PC-3 (cell line): ENCODE results near the gene ZNF76. TPM values are rescaled to one million over a fixed set of nuclear protein-coding genes. Genes with fewer than 3 reads are reported as not detected.
A peak's percentile ranks its signal among the peaks of the same experiment; 100 is the strongest.

Experiments
- ATAC-seq: fragments of 200-7000 bp; cut with Tn5 transposase; 2 replicates; pipeline ENCODE4 v1.9.1; 2020; ENCODE audit warnings: mild to moderate bottlenecking, moderate library complexity
- BruUV-seq: library from RNA; stranded (reverse); fragments of 400-500 nt; replicated peaks from 2 replicates; lab custom pipeline; 2021; lab: Mats Ljungman, UMichigan
- CTCF ChIA-PET: fragments of 300-600 bp; sonication (Branson Sonifier 250); formaldehyde crosslinking; loops from one replicate; lab custom pipeline; 2022; ENCODE audit warnings: antibody characterized with exemption; lab: Charles Lee
- POLR2A ChIA-PET: fragments of 300-600 bp; sonication (Branson Sonifier 250); formaldehyde crosslinking; loops from one replicate; lab custom pipeline; 2022; ENCODE audit warnings: antibody characterized with exemption; ENCODE audit not compliant: unreplicated experiment; lab: Charles Lee
- DNase-seq: peaks from one replicate; pipeline ENCODE4 v3.0.0-alpha.2; 2015
- H2AFZ ChIP-seq: fragments of 300-600 bp; sonication (generic); 2 replicates; pipeline ENCODE4 v1.6.0; 2016; ENCODE audit warnings: antibody characterized with exemption, low read length
- H3F3A ChIP-seq: fragments of 300-600 bp; sonication (generic); one replicate; pipeline ENCODE4 v1.6.0; 2017; ENCODE audit warnings: antibody characterized with exemption, low read length, control low read depth, mild to moderate bottlenecking; ENCODE audit not compliant: unreplicated experiment
- H3K27ac ChIP-seq: fragments of 300-600 bp; sonication (generic); 2 replicates; pipeline ENCODE4 v1.5.1; 2016; ENCODE audit warnings: mild to moderate bottlenecking, low read length
- H3K27me3 ChIP-seq: fragments of 300-600 bp; sonication (generic); 2 replicates; pipeline ENCODE4 v1.6.1; 2016; ENCODE audit warnings: low read length, mixed read lengths
- H3K36me3 ChIP-seq: fragments of 300-600 bp; sonication (generic); 2 replicates; pipeline ENCODE4 v1.6.1; 2016; ENCODE audit warnings: low read depth, mixed run types, low read length, mixed read lengths
- H3K4me1 ChIP-seq: fragments of 300-600 bp; sonication (generic); 2 replicates; pipeline ENCODE4 v1.5.1; 2016; ENCODE audit warnings: low read length; ENCODE audit not compliant: insufficient read depth
- H3K4me2 ChIP-seq: fragments of 300-600 bp; sonication (generic); 2 replicates; pipeline ENCODE4 v1.6.0; 2016; ENCODE audit warnings: low read length
- H3K4me3 ChIP-seq: fragments of 300-600 bp; sonication (generic); 2 replicates; pipeline ENCODE4 v1.5.1; 2016; ENCODE audit warnings: mild to moderate bottlenecking, low read length, mixed read lengths
- H3K79me2 ChIP-seq: fragments of 300-600 bp; sonication (generic); 2 replicates; pipeline ENCODE4 v1.6.1; 2017; ENCODE audit warnings: low read length, mixed read lengths
- H3K9ac ChIP-seq: fragments of 300-600 bp; sonication (generic); 2 replicates; pipeline ENCODE4 v1.6.0; 2016; ENCODE audit warnings: mild to moderate bottlenecking, low read length
- H3K9me2 ChIP-seq: fragments of 300-600 bp; sonication (generic); replicated peaks from 2 replicates; pipeline ENCODE4 v1.6.1; 2016; ENCODE audit warnings: mixed run types, low read length, mixed read lengths
- H3K9me3 ChIP-seq: fragments of 300-600 bp; sonication (generic); 2 replicates; pipeline ENCODE4 v1.6.1; 2016; ENCODE audit warnings: low read length, mixed read lengths
- H4K20me1 ChIP-seq: fragments of 300-600 bp; sonication (generic); 2 replicates; pipeline ENCODE4 v1.6.1; 2016; ENCODE audit warnings: low read length, mixed read lengths
- EZH2 ChIP-seq: fragments of 300-600 bp; sonication (generic); IDR thresholded peaks from one replicate; pipeline ENCODE4 v1.6.1; 2017; ENCODE audit warnings: antibody characterized with exemption, mild to moderate bottlenecking, low read length; ENCODE audit not compliant: unreplicated experiment
- EZH2phosphoT487 ChIP-seq: fragments of 300-600 bp; sonication (generic); IDR thresholded peaks from 2 replicates; pipeline ENCODE4 v1.6.1; 2018; ENCODE audit warnings: mild to moderate bottlenecking, antibody characterized with exemption, low read length, borderline replicate concordance
- intact Hi-C: fragments of 100-400 bp; cut with micrococcal nuclease; formaldehyde crosslinking; loops from 2 replicates; pipeline ENCODE4 v1.9.0; 2023
- total RNA-seq: library from RNA; depleted of rRNA; stranded (reverse); fragments of >200 nt; gene quantifications from 2 replicates; pipeline ENCODE4 v1.2.3, GENCODE V29; 2014
- TF ChIP-seq, protein P1 (sequence below): fragments of 300-600 bp; sonication (generic); conservative IDR thresholded peaks from 2 replicates; pipeline ENCODE4 v1.5.1; 2017; ENCODE audit warnings: antibody characterized with exemption, low read depth, mild to moderate bottlenecking, low read length

ZNF76 gene
- total RNA-seq, 1 experiment from 2014 or later: 20.8 TPM

- H3K4me3 ChIP-seq: peak overlapping the region; percentile 70
These were observed 58.1 kb downstream of the ZNF76 start for GRCh38 chr6:35317483-35318195.

DNA sequence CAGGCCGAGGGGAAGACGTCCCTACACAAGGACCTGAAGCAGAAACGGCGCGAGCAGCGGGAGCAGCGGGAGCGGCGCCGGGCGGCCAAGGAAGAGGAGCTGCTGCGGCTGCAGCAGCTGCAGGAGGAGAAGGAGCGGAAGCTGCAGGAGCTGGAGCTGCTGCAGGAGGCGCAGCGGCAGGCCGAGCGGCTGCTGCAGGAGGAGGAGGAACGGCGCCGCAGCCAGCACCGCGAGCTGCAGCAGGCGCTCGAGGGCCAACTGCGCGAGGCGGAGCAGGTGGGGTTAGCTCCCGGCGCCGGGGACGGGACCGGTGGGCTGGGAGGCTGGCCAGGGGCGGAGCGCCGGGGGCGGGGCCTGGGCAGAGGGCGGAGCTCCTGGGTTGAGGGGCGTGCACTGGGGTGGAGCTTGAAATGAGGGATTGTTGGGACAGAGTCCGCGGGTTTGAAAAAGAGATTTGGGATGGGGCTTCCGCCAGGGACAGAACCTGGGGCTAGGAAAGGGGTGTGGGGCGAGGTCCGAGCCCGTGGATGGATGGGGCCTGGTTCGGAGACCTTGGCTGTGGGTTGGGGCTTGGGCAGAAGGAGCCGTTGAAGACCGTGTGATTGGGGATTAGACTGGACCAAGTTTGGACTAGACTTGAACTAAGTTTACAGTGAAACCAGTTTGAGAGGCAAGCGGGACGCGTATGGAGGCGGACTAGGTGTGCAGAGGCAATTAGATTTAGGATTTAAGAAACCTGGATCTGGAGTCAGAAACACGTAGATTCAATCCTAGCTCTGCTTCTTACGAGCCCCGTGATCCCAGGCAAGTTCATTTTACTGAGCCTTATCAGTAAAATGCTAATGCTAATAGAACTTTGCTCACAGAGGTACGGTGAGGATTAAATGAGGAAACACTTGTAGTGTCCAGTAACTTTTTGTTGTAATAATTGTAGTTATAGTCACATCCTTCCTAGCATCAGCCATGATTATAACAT, 58.9 kb downstream of the ZNF76 start:
- Histone ChIP-seq H2AFZ (peak overlapping the region; percentile 85), H3K27ac (no peak overlapping the region), H3K4me2 (peak overlapping the region; percentile 88), H3K4me1 (peaks cover 9% of the 10 kb centered on the region), H3K27me3 (no peaks in the 10 kb centered on the region), H4K20me1 (no peaks in the 10 kb centered on the region), H3K36me3 (0 out of 2 replicates have a peak, but pooled peaks cover 5% of the 10 kb centered on the region), H3K9me3 (no peaks in the 10 kb centered on the region), H3K9ac (peak overlapping the region; percentile 33), H3K9me2 (no peaks in the 10 kb centered on the region), H3K79me2 (no peaks in the 10 kb centered on the region), H3K4me3 (peak overlapping the region; percentile 70), H3F3A (no peaks in the 10 kb centered on the region)
- no TSS peak for BruUV-seq
- TF ChIP-seq EZH2phosphoT487: no peak
- peak; percentile 88 for DNase-seq
- ChIA-PET POLR2A (interaction anchor here (0.6 kb wide), 2 partner anchors 17 to 159 kb away, joined by 3 to 4 read pairs; no protein-coding TSS in a partner anchor), CTCF (interaction anchor here (0.5 to 1.1 kb wide), 6 partner anchors 9 to 1595 kb away, joined by 3 to 7 read pairs (median 5); no protein-coding TSS in a partner anchor)
- ATAC-seq: peak; percentile 99
- intact Hi-C loops: loop anchor here (2.0 kb wide), 1 partner anchor 16 kb away; no protein-coding TSS in a partner anchor

More at GRCh38 chr6:35317483-35318195, 58.1 kb downstream of the ZNF76 start:
- ATAC-seq: peak; percentile 62
- intact Hi-C loops: loop anchor here (2.0 kb wide), 1 partner anchor 15 kb away; no protein-coding TSS in a partner anchor
- Histone ChIP-seq H3K36me3 (0 out of 2 replicates have a peak, but pooled peaks cover 5% of the 10 kb centered on the region), H3K9me2 (no peaks in the 10 kb centered on the region), H2AFZ (peak overlapping the region; percentile 85), H3K27ac (no peak overlapping the region), H3K9me3 (no peaks in the 10 kb centered on the region), H3F3A (no peaks in the 10 kb centered on the region), H3K27me3 (no peaks in the 10 kb centered on the region), H3K4me1 (peaks cover 9% of the 10 kb centered on the region), H4K20me1 (no peaks in the 10 kb centered on the region), H3K9ac (peak overlapping the region; percentile 33), H3K79me2 (no peaks in the 10 kb centered on the region), H3K4me2 (peak overlapping the region; percentile 88)
- TF ChIP-seq, protein P1, sequence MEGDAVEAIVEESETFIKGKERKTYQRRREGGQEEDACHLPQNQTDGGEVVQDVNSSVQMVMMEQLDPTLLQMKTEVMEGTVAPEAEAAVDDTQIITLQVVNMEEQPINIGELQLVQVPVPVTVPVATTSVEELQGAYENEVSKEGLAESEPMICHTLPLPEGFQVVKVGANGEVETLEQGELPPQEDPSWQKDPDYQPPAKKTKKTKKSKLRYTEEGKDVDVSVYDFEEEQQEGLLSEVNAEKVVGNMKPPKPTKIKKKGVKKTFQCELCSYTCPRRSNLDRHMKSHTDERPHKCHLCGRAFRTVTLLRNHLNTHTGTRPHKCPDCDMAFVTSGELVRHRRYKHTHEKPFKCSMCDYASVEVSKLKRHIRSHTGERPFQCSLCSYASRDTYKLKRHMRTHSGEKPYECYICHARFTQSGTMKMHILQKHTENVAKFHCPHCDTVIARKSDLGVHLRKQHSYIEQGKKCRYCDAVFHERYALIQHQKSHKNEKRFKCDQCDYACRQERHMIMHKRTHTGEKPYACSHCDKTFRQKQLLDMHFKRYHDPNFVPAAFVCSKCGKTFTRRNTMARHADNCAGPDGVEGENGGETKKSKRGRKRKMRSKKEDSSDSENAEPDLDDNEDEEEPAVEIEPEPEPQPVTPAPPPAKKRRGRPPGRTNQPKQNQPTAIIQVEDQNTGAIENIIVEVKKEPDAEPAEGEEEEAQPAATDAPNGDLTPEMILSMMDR: no peak
- no peak for TF ChIP-seq EZH2phosphoT487
- TF ChIP-seq EZH2: no peak
- DNase-seq: peak; percentile 38
- ChIA-PET CTCF (interaction anchor here (1.0 to 1.1 kb wide), 3 partner anchors 10 to 132 kb away, joined by 4 to 7 read pairs (median 5); no protein-coding TSS in a partner anchor), POLR2A (interaction anchor here (0.6 kb wide), 2 partner anchors 16 to 160 kb away, joined by 3 to 4 read pairs; no protein-coding TSS in a partner anchor)
- no TSS peak for BruUV-seq
